ENCODE results near the gene CPZ. TPM values are rescaled to one million over a fixed set of nuclear protein-coding genes. Genes with fewer than 3 reads are reported as not detected.
"Not testable (repeated sequence)": the region's sequence is repeated elsewhere in the genome, so short reads cannot be mapped to it uniquely, and the experiment has no call there.

CPZ gene
- polyA plus RNA-seq, 4 donors, result 19.4 to 40.0 (median 26.6) TPM

- DNase-seq (ENCODE audit: low read depth in 4 of 4, low spot score in 3 of 4), result no peak
Observed at GRCh38 chr4:8556341-8557150, 36.0 kb upstream of the CPZ start.

DNA sequence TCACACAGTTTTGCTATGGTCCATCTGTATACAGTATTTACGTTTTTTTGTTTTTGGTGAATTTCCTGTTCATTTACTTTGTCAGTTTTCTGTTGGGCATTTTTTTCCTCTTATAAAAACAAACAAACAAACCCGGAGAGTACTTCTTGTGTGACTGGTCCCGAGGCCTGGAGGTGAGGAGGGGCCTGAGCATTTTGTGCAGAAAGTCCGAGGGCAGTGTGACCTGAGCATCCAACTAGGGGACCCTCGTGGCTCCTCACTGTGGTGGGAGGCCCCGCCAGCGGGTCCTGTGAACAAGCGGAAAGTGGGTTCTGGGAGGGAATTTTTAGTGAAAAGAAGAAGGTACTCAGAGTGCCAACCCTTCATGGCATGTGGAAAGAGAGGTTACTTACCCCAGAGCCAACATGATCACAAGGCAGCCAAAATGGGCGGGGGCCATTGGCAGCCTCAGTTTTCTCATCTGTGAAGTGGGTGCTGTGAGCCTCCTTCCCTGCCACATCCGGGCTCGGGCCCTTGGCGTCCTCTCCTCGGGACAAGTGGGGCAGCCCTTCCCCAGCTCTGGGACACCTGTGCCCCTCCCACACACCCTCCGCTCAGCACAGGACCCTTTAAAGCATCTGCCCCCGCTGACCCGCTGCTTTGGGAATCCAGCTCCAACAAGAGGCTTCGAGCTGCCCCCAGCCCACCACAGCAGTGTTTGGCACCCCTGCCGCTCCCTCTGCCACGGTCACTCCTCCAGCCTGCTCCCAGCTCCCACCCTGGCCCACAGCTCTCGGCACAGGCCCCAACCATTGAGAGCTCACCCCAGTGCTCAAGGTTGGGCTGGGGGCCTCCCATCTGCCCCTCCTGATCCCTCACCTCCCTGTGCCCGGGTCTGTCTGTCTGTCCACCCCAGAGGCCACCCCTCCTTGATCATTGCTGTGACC lies 35.2 kb upstream of the CPZ start:
- no peak for DNase-seq (ENCODE audit: low read depth in 4 of 4, low spot score in 3 of 4)

DNA sequence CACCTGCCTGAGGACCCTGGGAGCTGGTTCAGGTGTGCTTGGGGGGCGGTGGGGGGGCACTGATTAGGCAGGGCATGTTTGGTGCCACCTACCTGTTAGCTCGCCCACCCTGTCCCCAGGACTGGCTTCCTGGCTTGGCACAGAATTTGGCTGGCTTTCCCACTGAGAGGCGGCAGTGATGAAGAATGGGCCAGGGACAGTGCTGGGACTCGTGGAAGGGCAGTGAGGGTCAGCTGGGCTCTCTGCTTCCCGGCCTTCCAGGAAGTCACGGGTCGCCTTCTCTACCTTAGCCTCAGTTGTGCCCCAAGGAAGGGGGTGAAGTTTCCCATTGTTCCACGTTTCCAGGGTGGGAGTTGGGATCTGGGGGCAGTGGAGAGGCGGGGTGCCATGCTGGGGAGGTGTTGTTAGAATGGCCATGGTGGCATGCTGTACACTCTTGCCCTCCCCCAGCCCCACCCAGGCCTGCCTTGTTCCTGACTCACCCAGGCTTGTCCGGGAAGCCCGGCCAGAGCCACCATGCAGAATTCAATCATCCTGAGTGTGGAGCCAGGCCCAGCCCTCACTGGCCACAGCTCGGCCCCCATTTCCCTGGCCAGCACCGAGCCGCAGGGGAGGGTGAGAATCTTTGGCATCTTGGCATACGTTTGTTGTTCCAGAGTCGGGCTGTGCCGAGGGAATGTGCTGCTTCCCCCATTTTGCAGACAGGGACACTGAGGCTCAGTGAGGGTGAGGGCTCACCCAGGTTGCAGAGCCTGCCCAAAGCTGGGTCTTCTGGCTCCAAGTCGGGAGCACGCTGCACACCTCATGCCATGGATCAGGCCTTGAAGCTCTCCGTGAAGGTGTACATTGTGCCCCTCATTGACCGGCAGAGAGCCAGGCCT lies 34.2 kb upstream of the CPZ start:
- DNase-seq (ENCODE audit: low read depth in 4 of 4, low spot score in 3 of 4), result no peak

- no peak for DNase-seq (ENCODE audit: low read depth in 4 of 4, low spot score in 3 of 4)
Observed at GRCh38 chr4:8559011-8559410, 33.6 kb upstream of the CPZ start.

DNA sequence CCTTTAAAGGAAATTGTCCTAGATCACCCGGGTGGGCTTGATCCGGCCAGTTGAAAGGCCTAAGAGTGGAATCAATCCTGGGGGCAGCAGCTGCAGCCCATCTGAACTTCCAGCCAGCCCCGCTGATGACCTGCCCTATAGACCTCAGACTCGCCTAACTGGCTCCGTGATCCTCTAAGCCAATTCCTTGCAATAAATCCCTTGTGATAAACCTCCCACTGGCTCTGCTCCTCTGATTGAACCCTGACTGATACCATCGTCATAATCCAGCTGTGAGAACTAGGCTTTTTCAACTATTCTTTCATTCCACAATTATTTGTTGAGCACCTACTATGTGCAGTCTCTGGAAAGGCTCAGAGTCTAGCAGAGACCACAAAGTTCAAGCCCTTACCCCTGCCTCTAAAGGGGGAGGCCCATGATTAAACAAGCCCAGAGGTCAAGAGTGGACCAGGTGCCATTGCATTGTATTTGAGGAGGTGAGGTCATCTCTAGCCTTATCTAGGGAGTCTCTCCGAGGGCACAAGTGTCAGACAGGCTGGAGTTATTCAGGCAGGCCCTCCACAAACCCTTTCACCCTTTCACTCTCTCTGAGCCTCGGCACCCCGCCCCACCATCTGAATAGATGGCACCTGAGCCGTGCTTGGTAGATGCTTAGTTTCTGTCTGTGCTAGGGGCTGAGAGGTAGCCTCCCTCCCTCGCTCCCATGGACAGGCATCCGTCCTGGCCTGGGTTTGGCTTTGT lies 32.9 kb upstream of the CPZ start:
- DNase-seq (ENCODE audit: low read depth in 4 of 4, low spot score in 3 of 4), result no peak

DNA sequence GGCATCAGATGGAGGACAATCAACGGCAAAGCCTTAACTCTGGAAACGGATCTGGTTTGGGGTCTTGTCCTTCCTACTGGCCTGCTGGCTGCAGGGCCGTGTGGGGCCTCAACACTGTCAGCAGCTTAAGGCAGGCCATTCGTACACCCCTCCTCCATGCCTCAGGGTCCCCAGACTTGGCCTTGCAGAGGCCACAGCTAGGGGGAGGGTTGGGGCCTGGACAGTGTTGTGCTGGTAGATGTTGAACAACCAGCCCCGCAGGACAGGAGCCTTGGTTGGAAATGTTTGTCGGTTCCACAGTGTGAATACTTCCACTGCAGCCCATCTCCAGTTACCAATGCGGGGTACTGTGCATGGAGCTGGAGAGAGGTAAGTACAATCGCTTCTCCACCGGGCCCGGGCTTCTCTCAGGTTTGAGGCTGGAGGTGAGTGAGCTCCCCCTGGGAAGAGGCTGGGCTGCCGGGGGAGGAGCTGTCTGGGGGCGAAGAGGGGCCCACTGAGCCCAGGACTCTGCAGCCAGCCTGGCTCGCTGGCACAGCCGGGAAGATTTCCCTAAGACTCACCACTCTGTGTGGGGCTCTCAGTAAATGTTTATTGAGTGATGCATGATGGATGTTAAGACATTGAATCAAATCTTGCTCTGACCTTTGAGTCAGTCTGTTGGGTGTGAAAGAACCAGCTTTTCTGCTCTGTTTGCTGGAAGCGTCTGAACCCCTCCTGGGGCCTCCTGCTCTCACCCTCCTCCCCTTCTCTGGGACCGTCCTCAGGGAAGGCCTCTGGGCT lies 32.1 kb upstream of the CPZ start:
- no peak for DNase-seq (ENCODE audit: low read depth in 4 of 4, low spot score in 3 of 4)

DNA sequence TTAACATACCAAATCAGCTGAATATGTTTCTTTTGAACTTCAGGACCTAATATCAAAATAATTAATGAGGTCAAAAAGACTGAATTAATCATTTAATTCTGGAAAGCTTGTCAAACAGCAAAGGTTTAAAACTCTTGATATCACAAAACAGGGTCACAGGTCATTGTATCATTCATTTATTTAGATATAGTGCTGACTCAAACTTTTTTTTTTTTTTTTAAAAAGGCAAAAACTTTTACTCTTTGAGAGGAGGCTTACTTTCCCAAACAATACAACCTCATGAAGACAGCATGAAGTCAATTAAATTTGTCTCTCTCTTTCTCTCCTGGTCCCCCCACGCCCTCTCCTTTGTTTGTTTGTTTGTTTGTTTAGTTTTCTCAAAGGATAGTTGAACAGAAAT lies 28.0 kb upstream of the CPZ start:
- DNase-seq (ENCODE audit: low read depth in 4 of 4, low spot score in 3 of 4), result no peak

GRCh38 chr4:8568068-8568668 lies 24.4 kb upstream of the CPZ start:
- DNase-seq (ENCODE audit: low read depth in 4 of 4, low spot score in 3 of 4), result no peak

GRCh38 chr4:8570201-8570600 lies 22.4 kb upstream of the CPZ start:
- DNase-seq (ENCODE audit: low read depth in 4 of 4, low spot score in 3 of 4), result no peak

DNA sequence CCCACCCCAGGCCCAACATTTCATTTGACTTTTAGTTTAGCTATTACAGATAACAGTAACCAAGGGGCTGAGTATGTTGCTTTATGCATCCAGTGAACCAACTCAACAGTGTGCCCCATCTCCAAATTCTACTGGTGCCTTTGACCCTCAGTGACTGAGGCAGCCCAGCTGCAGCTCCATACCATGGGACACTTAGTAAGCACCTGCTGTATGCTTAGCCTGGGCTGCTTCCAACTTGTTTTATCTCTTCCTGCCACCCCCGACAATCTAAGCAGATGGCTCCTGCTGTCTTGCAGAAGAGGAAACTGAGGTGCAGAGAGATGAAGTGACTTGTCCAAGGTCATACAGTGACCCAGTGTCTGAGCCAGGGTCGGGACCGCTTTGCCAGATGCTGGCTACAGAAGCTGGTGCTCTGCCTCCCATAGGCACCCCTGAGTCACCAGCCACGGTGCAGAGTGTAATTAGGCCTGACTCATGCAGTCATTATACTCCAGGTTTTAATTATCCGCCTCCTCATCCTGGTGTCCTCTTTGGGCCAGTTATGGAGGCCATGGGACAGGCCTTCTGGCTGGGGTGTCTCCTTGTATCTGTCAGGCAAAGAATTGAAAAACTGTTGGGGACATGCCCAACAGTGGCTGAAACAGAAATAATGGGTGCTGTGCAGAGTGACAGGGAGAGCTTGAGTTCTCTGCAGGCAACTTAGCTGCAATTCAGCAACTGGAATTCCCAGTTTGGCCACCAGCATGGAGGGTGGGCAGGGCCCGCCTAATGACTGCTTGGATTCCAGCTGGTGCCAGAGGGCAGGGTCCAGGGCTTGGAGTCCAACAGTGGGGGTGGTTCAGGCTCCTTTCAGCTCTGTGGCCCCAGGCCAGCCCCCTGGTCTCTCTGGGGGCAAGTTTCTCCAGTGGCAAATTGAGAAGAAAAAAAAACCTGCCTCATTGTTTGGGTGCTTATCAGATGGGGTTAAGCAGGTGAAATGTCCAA lies 20.6 kb upstream of the CPZ start:
- DNase-seq (ENCODE audit: low read depth in 4 of 4, low spot score in 3 of 4), result no peak

DNA sequence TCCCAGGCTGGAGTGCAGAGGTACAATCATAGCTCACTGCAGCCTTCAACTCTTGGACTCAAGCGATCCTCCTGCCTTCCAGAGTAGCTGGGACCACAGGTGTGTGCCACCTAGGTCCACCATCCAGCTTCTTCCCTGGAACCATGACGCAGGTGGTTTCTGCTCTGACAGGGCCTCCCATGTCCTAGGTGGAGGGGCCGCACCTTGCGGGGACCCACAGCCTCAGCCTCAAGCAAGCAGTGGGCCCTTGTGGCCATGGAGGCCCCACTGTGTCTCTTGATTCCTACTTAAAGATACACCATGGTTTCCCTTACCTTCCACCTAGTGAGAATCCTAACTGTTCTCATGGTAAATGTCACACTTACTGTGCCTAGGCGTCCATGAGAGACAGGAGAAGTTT lies 19.3 kb upstream of the CPZ start:
- no peak for DNase-seq (ENCODE audit: low read depth in 4 of 4, low spot score in 3 of 4)

- no peak for DNase-seq (ENCODE audit: low read depth in 4 of 4, low spot score in 3 of 4)
Observed at GRCh38 chr4:8574796-8575370, 17.7 kb upstream of the CPZ start.

DNA sequence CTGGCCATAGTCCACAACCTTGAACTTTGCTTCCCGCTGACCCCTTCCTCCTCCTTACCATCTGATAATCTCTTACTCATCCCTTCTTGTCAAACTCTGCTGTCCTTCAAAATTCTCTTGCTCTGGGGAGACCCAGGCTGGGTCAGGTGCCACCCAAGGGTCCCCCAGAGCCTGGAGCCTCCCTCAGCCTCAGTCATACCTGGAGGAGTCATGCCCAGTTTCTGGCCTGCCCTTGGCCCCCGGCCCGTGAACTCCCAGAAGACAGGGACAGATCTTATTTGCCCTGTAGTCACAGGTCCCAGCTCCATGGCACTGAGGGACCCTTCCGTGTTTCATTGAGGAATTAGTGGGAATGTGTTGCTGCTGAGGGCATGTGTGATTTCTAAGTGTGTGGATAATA lies 17.1 kb upstream of the CPZ start:
- DNase-seq (ENCODE audit: low read depth in 4 of 4, low spot score in 3 of 4), result no peak

DNA sequence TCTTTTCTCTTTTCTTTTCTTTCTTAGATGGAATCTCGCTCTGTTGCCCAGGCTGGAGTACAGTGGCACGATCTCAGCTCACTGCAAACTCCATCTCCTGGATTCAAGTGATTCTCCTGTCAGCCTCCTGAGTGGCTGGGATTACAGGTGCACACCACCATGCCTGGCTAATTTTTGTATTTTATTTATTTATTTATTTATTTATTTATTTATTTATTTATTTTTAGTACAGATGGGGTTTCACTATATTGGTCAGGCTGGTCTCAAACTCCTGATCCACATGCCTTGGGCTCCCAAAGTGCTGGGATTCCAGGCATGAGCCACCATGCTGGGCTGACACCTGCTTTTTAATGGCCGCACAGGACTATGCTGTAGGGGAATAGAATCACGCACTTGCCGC lies 16.0 kb upstream of the CPZ start:
- not testable (repeated sequence) for DNase-seq (ENCODE audit: low read depth in 4 of 4, low spot score in 3 of 4)

- no peak for DNase-seq (ENCODE audit: low read depth in 4 of 4, low spot score in 3 of 4)
Observed at GRCh38 chr4:8577046-8577445, 15.5 kb upstream of the CPZ start.

GRCh38 chr4:8577972-8578371 lies 14.6 kb upstream of the CPZ start:
- no peak for DNase-seq (ENCODE audit: low read depth in 4 of 4, low spot score in 3 of 4)

- DNase-seq (ENCODE audit: low read depth in 4 of 4, low spot score in 3 of 4), result no peak
Observed at GRCh38 chr4:8578717-8579116, 13.8 kb upstream of the CPZ start.
